AG09319 (cell line): ENCODE results near the gene PRSS12.
A peak's percentile ranks its signal among the peaks of the same experiment; 100 is the strongest.

Experiments
- DNase-seq: peaks from one replicate; pipeline ENCODE4 v3.0.0-alpha.2; 2010; ENCODE audit warnings: low read depth; ENCODE audit errors: extremely low read depth
- CTCF ChIP-seq: IDR thresholded peaks from 2 replicates; pipeline ENCODE4 v1.5.1; 2011; ENCODE audit warnings: low read depth, mild to moderate bottlenecking, inconsistent platforms, low read length, moderate library complexity

Gene PRSS12

GRCh38 chr4:118282692-118283091 is 70.1 kb downstream of the PRSS12 start:
- TF ChIP-seq CTCF: no peak
- peak; percentile 52 for DNase-seq

DNA sequence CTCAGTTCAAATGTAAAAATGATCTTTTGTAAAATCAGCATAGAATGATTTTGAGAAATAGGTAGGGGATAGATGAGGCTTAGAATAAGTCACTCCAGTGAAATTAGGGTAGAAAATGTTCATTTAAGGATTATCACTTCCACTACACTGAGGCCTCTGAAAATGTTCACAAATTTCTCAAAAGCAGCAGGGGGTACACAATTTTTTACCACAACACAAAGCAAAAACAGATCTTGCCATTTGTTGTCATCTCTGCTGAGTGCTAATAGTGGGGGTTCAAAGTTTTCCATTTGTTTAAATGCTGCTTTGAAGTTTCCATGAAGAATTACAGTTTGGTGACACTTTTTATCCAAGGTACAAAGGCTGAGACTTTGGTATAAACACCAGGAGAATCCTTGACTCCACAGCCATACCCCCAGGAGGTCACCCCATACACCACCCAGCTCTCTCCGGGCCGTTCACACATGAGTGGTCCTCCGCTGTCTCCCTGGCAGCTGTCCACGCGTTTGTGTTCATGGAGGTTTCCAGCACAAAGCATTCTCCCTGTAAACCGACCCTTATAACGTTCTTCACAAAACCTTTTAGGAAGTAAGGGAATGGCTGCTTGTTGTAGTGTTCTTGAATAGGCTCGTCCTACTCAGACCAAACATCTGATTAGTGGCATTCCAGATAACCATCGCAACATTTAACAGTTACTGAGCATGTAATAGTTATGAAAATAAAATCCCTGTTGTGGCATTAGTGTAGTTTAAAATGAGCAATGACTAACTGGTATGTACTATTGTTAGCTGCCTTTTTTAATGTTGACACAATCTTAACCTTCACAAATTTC is 71.0 kb downstream of the PRSS12 start:
- no peak for TF ChIP-seq CTCF
- DNase-seq: no peak

DNA sequence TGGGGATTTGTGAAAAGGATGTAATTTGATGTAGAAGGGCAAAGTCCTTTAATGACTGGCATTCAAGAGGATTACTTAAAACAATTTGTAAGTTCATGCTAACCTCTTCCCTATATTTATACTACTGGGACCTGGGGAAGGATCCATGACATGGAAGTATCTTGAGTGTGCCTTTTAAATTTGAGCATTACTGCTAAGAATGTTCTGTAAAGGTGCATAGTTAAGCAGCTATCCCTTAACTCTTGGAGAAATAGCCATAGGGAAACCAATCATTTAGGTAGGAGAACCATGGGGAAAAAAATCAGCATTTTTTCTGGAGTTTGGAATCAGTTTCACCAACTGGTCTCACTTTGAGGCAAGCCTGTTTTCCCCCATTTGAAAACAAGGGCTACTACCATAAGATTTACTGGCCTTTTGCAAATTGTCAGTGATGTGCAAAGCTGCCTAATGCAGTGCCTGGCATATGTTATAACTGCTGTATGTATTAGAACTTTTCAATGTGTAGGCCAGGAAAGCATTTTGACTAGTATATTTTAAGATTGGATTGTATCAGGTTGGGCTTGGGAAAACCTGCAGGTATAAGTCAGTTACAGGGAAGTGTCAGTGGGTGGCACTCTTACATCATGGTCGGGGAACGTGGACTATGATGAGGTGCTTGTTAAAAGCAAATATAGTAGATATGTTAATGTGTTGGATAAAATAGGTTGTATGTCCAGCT is 72.1 kb downstream of the PRSS12 start:
- peak; percentile 47 for TF ChIP-seq CTCF
- DNase-seq: peak; percentile 59

DNA sequence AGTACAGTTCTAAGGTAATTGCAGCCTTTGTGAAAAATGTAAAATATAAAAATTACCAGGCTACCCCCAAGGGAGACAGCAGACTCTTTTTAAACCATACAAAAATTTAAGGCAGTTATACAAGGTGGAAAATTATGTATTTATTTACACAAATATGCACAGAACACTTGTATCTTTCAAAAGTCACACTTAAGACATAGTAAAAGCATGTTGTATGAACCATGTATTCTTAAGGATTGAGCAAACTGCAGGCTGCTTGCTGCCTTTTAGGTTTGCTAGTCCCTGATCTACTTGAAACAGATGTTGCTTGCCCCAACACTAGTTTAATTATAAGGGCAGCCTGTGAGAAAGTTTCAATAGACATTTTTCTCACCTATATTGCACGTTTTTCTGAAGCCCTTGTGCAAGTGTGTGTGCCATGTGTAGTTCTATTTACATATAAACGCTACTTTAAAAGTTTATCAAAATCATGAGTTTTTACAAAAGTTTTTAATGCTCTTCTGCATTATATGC is 72.8 kb downstream of the PRSS12 start:
- no peak for DNase-seq
- no peak for TF ChIP-seq CTCF

DNA sequence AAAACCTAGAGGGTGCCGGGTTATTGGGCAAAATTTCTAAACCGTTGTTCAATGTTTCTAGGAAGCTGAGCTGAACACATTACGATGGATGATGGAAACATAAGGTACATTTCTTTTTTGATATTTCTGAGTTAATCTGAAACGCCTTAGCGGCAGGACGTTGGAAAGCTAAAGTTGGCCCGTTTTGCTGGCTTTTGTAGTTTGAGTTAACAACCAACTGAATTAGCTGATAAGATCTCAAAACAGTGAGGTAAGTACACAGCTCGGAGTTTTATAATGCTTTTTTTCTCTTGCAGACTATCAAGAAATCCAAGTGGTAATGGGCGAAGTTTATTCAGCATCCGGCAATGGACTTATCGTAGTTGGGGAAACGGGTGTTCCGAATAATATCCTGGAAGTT is 73.5 kb downstream of the PRSS12 start:
- TF ChIP-seq CTCF: no peak
- no peak for DNase-seq

DNA sequence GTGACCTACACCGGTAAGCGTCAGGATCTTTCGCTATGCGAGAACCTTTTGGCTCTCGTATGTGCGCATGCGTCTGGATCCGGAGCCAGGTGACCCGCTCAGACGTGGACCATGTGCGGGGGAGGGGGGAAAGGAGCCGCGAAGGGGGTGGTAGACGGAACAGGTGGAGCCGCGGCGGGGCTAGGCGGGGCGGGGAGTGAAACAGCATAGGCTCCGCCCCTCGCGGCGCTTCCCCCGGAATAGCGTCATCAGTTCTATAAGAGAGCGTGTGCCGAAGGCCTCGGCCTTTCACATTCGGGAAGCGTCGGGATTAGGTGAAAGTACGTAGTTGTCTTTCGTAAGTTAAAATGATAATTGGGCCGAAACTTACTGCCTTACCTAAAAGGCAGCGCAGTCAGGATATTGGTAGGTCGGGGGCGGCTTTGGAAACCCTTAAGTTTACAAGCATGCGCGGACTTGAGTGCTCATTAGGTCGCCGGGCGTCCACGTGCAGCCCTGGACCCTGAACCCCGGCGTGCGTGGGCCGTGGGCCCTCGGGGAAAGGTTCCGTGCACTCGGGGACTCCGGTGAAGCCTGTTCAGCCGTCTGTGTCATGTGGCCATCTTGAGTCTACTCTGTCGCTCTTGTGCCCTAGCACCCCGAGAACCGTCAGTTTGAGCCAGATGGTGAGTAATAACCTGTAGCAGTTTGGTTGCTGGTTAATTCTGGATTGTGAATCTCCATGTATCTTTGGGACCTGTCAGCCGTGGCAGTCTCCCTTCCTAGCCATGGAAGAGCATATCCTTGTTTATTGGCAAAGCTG is 74.1 kb downstream of the PRSS12 start:
- peak; percentile 87 for DNase-seq
- no peak for TF ChIP-seq CTCF
